K562 (cell line): ENCODE results near the gene IL15RA. TPM values are rescaled to one million over a fixed set of nuclear protein-coding genes. Genes with fewer than 3 reads are reported as not detected.

Source experiments
- ATAC-seq: fragments of 200-7000 bp; cut with Tn5 transposase; 3 replicates; pipeline ENCODE4 v1.9.1; 2020; ENCODE audit warnings: moderate library complexity
- BruUV-seq: library from RNA; stranded (reverse); fragments of 400-500 nt; replicated peaks from 2 replicates; lab custom pipeline; 2021; lab: Mats Ljungman, UMichigan
- CTCF ChIA-PET: fragments of 300-600 bp; formaldehyde crosslinking; extraction: SDS; loops from one replicate; lab custom pipeline; 2021; ENCODE audit warnings: low intra/inter-chr PET ratio; lab: Yijun Ruan, JAX
- POLR2A ChIA-PET: fragments of 300-600, 350-650 bp; sonication (Branson Sonifier 250); formaldehyde crosslinking; extraction: SDS; loops from one replicate; lab custom pipeline; 2021; ENCODE audit warnings: antibody characterized with exemption, inconsistent platforms; lab: Yijun Ruan, JAX
- DNase-seq, 4 experiments: peaks; one replicate each; pipeline versions ENCODE4 v3.0.0 to v3.0.0-alpha.2; 2011 to 2018; ENCODE audit warnings: low spot score in 3 of 4, mixed read lengths in 3 of 4; ENCODE audit errors: extremely low read depth in 1 of 4
- FAIRE-seq: peaks from 2 replicates; lab custom pipeline; 2011; peaks lifted over from hg19 to GRCh38; lab: Jason Lieb, UNC
- H2AFZ ChIP-seq: 2 replicates; pipeline ENCODE4 v1.6.0; 2011; ENCODE audit warnings: low read depth, low read length, control low read depth, inconsistent platforms
- H3K27ac ChIP-seq: fragments of 200-600 bp; 3 replicates; pipeline ENCODE4 v1.8.0; 2011; ENCODE audit warnings: low read depth, mild to moderate bottlenecking, control low read depth, inconsistent platforms, low read length, moderate library complexity, mixed read lengths; ENCODE audit errors: extremely low read depth
- H3K27me3 ChIP-seq, 2 experiments: fragments of 300-600 bp in 1 of 2; 2 replicates in 1 of 2; 3 replicates in 1 of 2; pipeline versions ENCODE4 v1.6.0 to v1.8.0; 2011; ENCODE audit warnings: inconsistent platforms in 2 of 2, low read length in 2 of 2, mild to moderate bottlenecking in 1 of 2, mixed read lengths in 1 of 2, moderate library complexity in 1 of 2; ENCODE audit not compliant: control insufficient read depth in 2 of 2, insufficient read depth in 2 of 2
- H3K36me3 ChIP-seq: fragments of 300-600 bp; 3 replicates; pipeline ENCODE4 v1.8.0; 2011; ENCODE audit warnings: mild to moderate bottlenecking, low read length, inconsistent platforms; ENCODE audit not compliant: control insufficient read depth, insufficient read depth
- H3K4me1 ChIP-seq, 2 experiments: fragments of 200-600 bp in 1 of 2; replicated peaks in 1 of 2; 2 replicates in 1 of 2; 3 replicates in 1 of 2; pipeline versions ENCODE4 v1.5.1 to v1.8.0; 2011; ENCODE audit warnings: inconsistent platforms in 2 of 2, low read length in 2 of 2, mild to moderate bottlenecking in 1 of 2, mixed read lengths in 1 of 2, moderate library complexity in 1 of 2; ENCODE audit not compliant: control insufficient read depth in 2 of 2, insufficient read depth in 2 of 2
- H3K4me2 ChIP-seq: 2 replicates; pipeline ENCODE4 v1.6.1; 2011; ENCODE audit warnings: low read length, control low read depth, inconsistent platforms, mixed read lengths; ENCODE audit not compliant: insufficient read depth
- H3K4me3 ChIP-seq: fragments of 200-600 bp; sonication (generic), shearing (Covaris generic); 2 replicates; pipeline ENCODE4 v1.5.1; 2016; ENCODE audit warnings: control low read depth, inconsistent platforms
- H3K79me2 ChIP-seq: fragments of 200-600 bp; 3 replicates; pipeline ENCODE4 v1.8.0; 2011; ENCODE audit warnings: low read length, inconsistent platforms; ENCODE audit not compliant: control insufficient read depth, insufficient read depth
- H3K9ac ChIP-seq, 2 experiments: 2 replicates each; pipeline versions ENCODE4 v1.6.0 to v1.6.1; 2011; ENCODE audit warnings: low read depth in 2 of 2, low read length in 2 of 2, control low read depth in 1 of 2, inconsistent platforms in 1 of 2, mild to moderate bottlenecking in 1 of 2, mixed read lengths in 1 of 2; ENCODE audit not compliant: insufficient read depth in 1 of 2
- H3K9me1 ChIP-seq: one replicate; pipeline ENCODE4 v1.6.0; 2011; ENCODE audit warnings: inconsistent platforms, mild to moderate bottlenecking, low read length, moderate library complexity; ENCODE audit not compliant: control insufficient read depth, insufficient read depth
- H3K9me3 ChIP-seq: replicated peaks from 2 replicates; pipeline ENCODE4 v1.5.1; 2011; ENCODE audit warnings: low read depth, low read length, inconsistent platforms; ENCODE audit not compliant: control insufficient read depth, insufficient read depth
- H4K20me1 ChIP-seq: replicated peaks from 2 replicates; pipeline ENCODE4 v1.6.1; 2011; ENCODE audit warnings: low read length, inconsistent platforms, mixed read lengths; ENCODE audit not compliant: control insufficient read depth, insufficient read depth
- CHCHD3 ChIP-seq: fragments of 250-450 bp; sonication (Bioruptor Pico); IDR thresholded peaks from 2 replicates; pipeline ENCODE4 v2.1.2; 2022; ENCODE audit warnings: mild to moderate bottlenecking
- HDAC3 ChIP-seq: fragments of 450-650 bp; IDR thresholded peaks from 2 replicates; pipeline ENCODE4 v1.6.1; 2018; ENCODE audit warnings: borderline replicate concordance, mild to moderate bottlenecking, moderate library complexity; ENCODE audit not compliant: partially characterized antibody
- NFXL1 ChIP-seq: fragments of 450-650 bp; formaldehyde crosslinking; IDR thresholded peaks from 2 replicates; pipeline ENCODE4 v1.4.0; 2021; ENCODE audit warnings: mild to moderate bottlenecking
- NFYB ChIP-seq: IDR thresholded peaks from 2 replicates; pipeline ENCODE4 v1.6.1; 2011; ENCODE audit warnings: mild to moderate bottlenecking, moderate library complexity; ENCODE audit not compliant: insufficient read length; ENCODE audit errors: extremely low read depth
- PHF20 ChIP-seq: fragments of 450-650 bp; IDR thresholded peaks from 2 replicates; pipeline ENCODE4 v1.6.1; 2018; ENCODE audit not compliant: partially characterized antibody
- PRMT5 ChIP-seq: sonication (generic); formaldehyde crosslinking; IDR thresholded peaks from 2 replicates; pipeline ENCODE4 v1.5.0; 2020; ENCODE audit warnings: missing genetic modification reagents
- SETDB1 ChIP-seq: IDR thresholded peaks from one replicate; pipeline ENCODE4 v1.6.1; 2012; ENCODE audit warnings: low read length, control low read depth, inconsistent platforms
- ZC3H4 ChIP-seq: sonication (generic); formaldehyde crosslinking; IDR thresholded peaks from 2 replicates; pipeline ENCODE4 v1.9.0; 2021; ENCODE audit warnings: missing genetic modification reagents, borderline replicate concordance
- ZFPM2 ChIP-seq: fragments of 250-450 bp; sonication (Bioruptor Pico); IDR thresholded peaks from 2 replicates; pipeline ENCODE4 v1.5.1; 2022; ENCODE audit warnings: mild to moderate bottlenecking
- ZNF143 ChIP-seq: sonication (generic); formaldehyde crosslinking; IDR thresholded peaks from 2 replicates; pipeline ENCODE4 v1.9.0; 2022; ENCODE audit warnings: mild to moderate bottlenecking, missing genetic modification reagents
- ZNF274 ChIP-seq: IDR thresholded peaks from 2 replicates; pipeline ENCODE4 v1.6.1; 2011; ENCODE audit warnings: low read depth, mild to moderate bottlenecking, low read length, moderate library complexity, borderline replicate concordance
- WGBS: fragments of 100-300 bp; shearing (Covaris generic); methylation state at CpG from one replicate; pipeline ENCODE4 v1.1.6; 2016; ENCODE audit warnings: low coverage, mixed read lengths; ENCODE audit not compliant: insufficient coverage; ENCODE audit errors: missing lambda C conversion rate; 5-methylcytosine and 5-hydroxymethylcytosine counted together
- in situ Hi-C: fragments of 300-500 bp; cut with MboI; formaldehyde crosslinking; loops from 4 replicates; pipeline ENCODE4 v1.15.0; 2018; ENCODE audit warnings: inconsistent platforms, mixed read lengths
- intact Hi-C: fragments of 100-400 bp; cut with micrococcal nuclease; formaldehyde crosslinking; loops from 2 replicates; pipeline ENCODE4 v1.14.2; 2022
- polyA plus RNA-seq, 8 experiments: library from polyadenylated mRNA; depleted of rRNA in 4 of 8; stranded (reverse) in 5 of 8; unstranded in 3 of 8; fragments of >200 nt; fragmentation: Nextera tagmentation in 2 of 8; fragmentation: Illumina TruSeq in 1 of 8; extraction: Ambion mirVana in 2 of 8; extraction: Trizol in 1 of 8; gene quantifications; 2 replicates each; pipeline versions ENCODE4 v1.2.1 to v1.2.3, GENCODE V29; 2011 to 2014; ENCODE audit warnings: inconsistent platforms in 1 of 8, missing spikeins in 1 of 8
- total RNA-seq, 7 experiments: library from RNA; depleted of rRNA in 6 of 7; stranded (reverse); fragments of >200 nt in 6 of 7; fragmentation: Illumina TruSeq in 2 of 7; extraction: Trizol in 2 of 7; gene quantifications; 2 replicates each; pipeline versions ENCODE4 v1.2.1 to v1.2.3, GENCODE V29; 2011 to 2021; ENCODE audit warnings: low replicate concordance in 1 of 7
- TF ChIP-seq, protein P1 (sequence below): fragments of 250-450 bp; sonication (Bioruptor Pico); IDR thresholded peaks from 2 replicates; pipeline ENCODE4 v1.5.0; 2021

The IL15RA gene
- total and polyA plus RNA-seq, 9 of the 15 experiments (the other 6 are each of a cell fraction or from before 2014, with no cell fraction given) = 1.2 to 11.7 (median 8.0) TPM

DNA sequence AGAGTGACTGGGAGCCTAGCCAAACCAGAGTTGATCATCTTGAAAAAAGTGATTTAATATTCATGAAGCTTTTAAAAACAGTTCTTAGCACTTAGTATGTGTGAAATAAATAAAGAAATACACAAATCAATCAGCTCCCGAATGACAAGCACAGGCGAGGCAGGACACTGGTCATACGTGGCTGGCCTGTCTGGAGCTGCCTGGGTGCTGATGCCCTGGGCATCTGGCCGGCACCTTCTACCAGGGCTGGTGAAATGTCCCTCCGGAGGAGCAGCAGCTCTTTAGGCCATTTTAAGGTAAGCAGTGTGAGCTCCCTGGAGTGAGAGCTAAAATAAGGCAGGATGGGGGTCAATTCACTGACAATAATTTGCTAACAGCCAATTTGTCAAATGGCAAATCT is 23.7 kb downstream of the IL15RA start:
- H3K9me1 ChIP-seq = no peaks in the 10 kb centered on the region
- no peak overlapping the region for H3K4me2 ChIP-seq
- no peak for TF ChIP-seq ZC3H4 (CRISPR knock-in tag)
- no peaks in the 10 kb centered on the region for H3K9me3 ChIP-seq
- intact Hi-C loops = no loop called here
- H3K79me2 ChIP-seq = no peaks in the 10 kb centered on the region
- ATAC-seq (no peak), FAIRE-seq (no peak), DNase-seq (no peak)
- ChIA-PET POLR2A (interaction anchor here (0.6 to 1.5 kb wide), 4 partner anchors 11 to 1410 kb away, joined by 3 to 4 read pairs (median 4); partner anchors contain the start of gene IL15RA), CTCF (interaction anchor here (0.8 to 0.9 kb wide), 2 partner anchors 135 to 958 kb away, joined by 4 to 5 read pairs; partner anchors contain the start of gene RBM17)
- peaks cover 2% of the 10 kb centered on the region; the same call in 1 of the 3 replicates for H3K36me3 ChIP-seq
- H3K27ac ChIP-seq = no peak overlapping the region
- in situ Hi-C loops = no loop called here
- H3K9ac ChIP-seq = 0 out of 4 replicates have a peak overlapping the region, but pooled peaks of 1 of the 2 experiments have one; percentile 55
- no peaks in the 10 kb centered on the region for H4K20me1 ChIP-seq
- no peak overlapping the region for H2AFZ ChIP-seq
- H3K4me1 ChIP-seq = peaks cover 0 to 5% of the 10 kb centered on the region in 2 experiments; a peak in 3 of 5 replicates
- BruUV-seq = no TSS peak
- no peak overlapping the region for H3K4me3 ChIP-seq
- H3K27me3 ChIP-seq = no peaks in the 10 kb centered on the region
- WGBS = 75% methylated on average over 5 of the region's 5 CpGs

DNA sequence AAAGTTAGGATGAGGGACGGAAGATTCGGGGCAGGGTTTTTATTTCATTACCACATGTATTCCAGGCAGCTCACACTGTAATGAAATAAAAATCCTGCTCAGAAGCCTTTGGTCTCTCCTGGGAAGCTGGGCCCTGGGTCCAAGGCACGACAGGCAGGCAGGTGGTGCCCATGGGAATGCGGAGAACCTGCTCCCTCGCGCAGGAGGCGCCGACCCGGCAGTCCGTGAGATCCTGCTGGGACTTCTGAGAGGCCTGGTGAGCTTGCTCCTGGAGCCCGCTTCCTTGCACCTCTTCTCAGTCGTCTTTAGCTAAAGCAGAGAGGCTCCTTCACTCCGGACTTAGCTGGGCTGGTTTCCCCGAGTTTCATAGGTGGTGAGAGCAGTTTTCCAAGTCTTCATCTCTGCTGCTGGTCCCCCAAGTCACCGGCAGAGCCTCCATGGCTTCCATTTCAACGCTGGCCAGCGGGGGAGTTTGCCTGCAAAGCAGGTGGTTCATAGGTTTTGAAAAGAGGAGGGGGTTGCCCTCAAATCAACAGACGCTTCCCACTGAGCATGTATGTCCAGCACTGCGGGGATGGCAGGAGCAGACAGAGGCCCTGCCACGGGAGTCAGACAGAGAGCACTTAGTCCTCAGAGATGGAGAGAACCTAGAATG is 24.5 kb downstream of the IL15RA start:
- Histone ChIP-seq H2AFZ (no peak overlapping the region), H3K9me3 (no peaks in the 10 kb centered on the region), H3K27me3 (no peaks in the 10 kb centered on the region), H3K9ac (0 out of 4 replicates have a peak overlapping the region, but pooled peaks of 1 of the 2 experiments have one; percentile 40), H4K20me1 (no peaks in the 10 kb centered on the region), H3K4me1 (peaks cover 6% of the 10 kb centered on the region in 2 experiments; a peak in 4 of 5 replicates), H3K36me3 (peaks cover 2% of the 10 kb centered on the region; the same call in 1 of the 3 replicates), H3K4me3 (no peak overlapping the region), H3K4me2 (no peak overlapping the region), H3K27ac (no peak overlapping the region), H3K79me2 (no peaks in the 10 kb centered on the region), H3K9me1 (no peaks in the 10 kb centered on the region)
- 80% methylated on average over 20 of the region's 20 CpGs for WGBS
- no peak for FAIRE-seq
- intact Hi-C loops (no loop called here), in situ Hi-C loops (no loop called here)
- ChIA-PET POLR2A (interaction anchor here (1.2 to 1.5 kb wide), 2 partner anchors 10 to 14 kb away, joined by 3 read pairs; no protein-coding TSS in a partner anchor), CTCF (interaction anchor here (1.0 kb wide), 1 partner anchor 136 kb away, joined by 5 read pairs; no protein-coding TSS in a partner anchor)
- no TSS peak for BruUV-seq
- no peak for DNase-seq
- ATAC-seq = no peak
- TF ChIP-seq ZNF143 (CRISPR knock-in tag) (no peak), PHF20 (no peak), SETDB1 (no peak), PRMT5 (CRISPR knock-in tag) (no peak), ZFPM2 (CRISPR knock-in tag) (no peak), ZNF274 (no peak), HDAC3 (no peak), NFYB (no peak), NFXL1 (CRISPR knock-in tag) (no peak), CHCHD3 (CRISPR knock-in tag) (no peak)
- TF ChIP-seq, protein P1, sequence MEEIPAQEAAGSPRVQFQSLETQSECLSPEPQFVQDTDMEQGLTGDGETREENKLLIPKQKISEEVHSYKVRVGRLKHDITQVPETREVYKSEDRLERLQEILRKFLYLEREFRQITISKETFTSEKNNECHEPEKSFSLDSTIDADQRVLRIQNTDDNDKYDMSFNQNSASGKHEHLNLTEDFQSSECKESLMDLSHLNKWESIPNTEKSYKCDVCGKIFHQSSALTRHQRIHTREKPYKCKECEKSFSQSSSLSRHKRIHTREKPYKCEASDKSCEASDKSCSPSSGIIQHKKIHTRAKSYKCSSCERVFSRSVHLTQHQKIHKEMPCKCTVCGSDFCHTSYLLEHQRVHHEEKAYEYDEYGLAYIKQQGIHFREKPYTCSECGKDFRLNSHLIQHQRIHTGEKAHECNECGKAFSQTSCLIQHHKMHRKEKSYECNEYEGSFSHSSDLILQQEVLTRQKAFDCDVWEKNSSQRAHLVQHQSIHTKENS (CRISPR knock-in tag) = no peak
